A673 (cell line): ENCODE data around the gene GPC6. TPM values are rescaled to one million over a fixed set of nuclear protein-coding genes. Genes with fewer than 3 reads are reported as not detected.

ENCODE experiments used
- BruUV-seq: library from RNA; stranded (reverse); fragments of 400-500 nt; replicated peaks from 2 replicates; lab custom pipeline; 2021; lab: Mats Ljungman, UMichigan
- CTCF ChIA-PET: fragments of 300-600 bp; sonication (Branson Sonifier 250); formaldehyde crosslinking; loops from one replicate; lab custom pipeline; 2022; ENCODE audit warnings: antibody characterized with exemption; lab: Charles Lee
- POLR2A ChIA-PET: fragments of 300-600 bp; sonication (Branson Sonifier 250); formaldehyde crosslinking; loops from one replicate; lab custom pipeline; 2022; ENCODE audit warnings: antibody characterized with exemption; ENCODE audit not compliant: low non-redundant PET; lab: Charles Lee
- DNase-seq: peaks from one replicate; pipeline ENCODE4 v3.0.0-alpha.2; 2015; ENCODE audit warnings: low spot score
- H3K27ac ChIP-seq: fragments of 200-600 bp; sonication (generic); 2 replicates; pipeline ENCODE4 v1.5.1; 2016; ENCODE audit warnings: mixed run types, low read depth, mild to moderate bottlenecking, mixed read lengths, antibody characterized with exemption, low read length; ENCODE audit not compliant: poor library complexity, severe bottlenecking
- H3K27me3 ChIP-seq: fragments of 200-600 bp; sonication (generic); replicated peaks from 2 replicates; pipeline ENCODE4 v1.6.1; 2017; ENCODE audit warnings: mixed run types, low read depth, mild to moderate bottlenecking, mixed read lengths, antibody characterized with exemption, low read length; ENCODE audit not compliant: insufficient read depth, poor library complexity
- H3K36me3 ChIP-seq: fragments of 200-600 bp; sonication (generic); 2 replicates; pipeline ENCODE4 v1.6.1; 2016; ENCODE audit warnings: mixed run types, mild to moderate bottlenecking, mixed read lengths, antibody characterized with exemption, low read length; ENCODE audit not compliant: insufficient read depth, poor library complexity, severe bottlenecking
- H3K4me1 ChIP-seq: fragments of 200-600 bp; sonication (generic); 2 replicates; pipeline ENCODE4 v1.6.1; 2017; ENCODE audit warnings: mixed run types, mild to moderate bottlenecking, mixed read lengths, antibody characterized with exemption, low read length; ENCODE audit not compliant: insufficient read depth, poor library complexity, severe bottlenecking
- H3K4me3 ChIP-seq: fragments of 200-600 bp; sonication (generic); 2 replicates; pipeline ENCODE4 v1.5.1; 2016; ENCODE audit warnings: low read depth, mixed run types, mild to moderate bottlenecking, mixed read lengths, low read length; ENCODE audit not compliant: poor library complexity, severe bottlenecking
- H3K9me3 ChIP-seq: fragments of 200-600 bp; sonication (generic); 2 replicates; pipeline ENCODE4 v1.6.1; 2016; ENCODE audit warnings: mixed run types, low read depth, mild to moderate bottlenecking, mixed read lengths, antibody characterized with exemption, low read length; ENCODE audit not compliant: poor library complexity, severe bottlenecking
- CTCF ChIP-seq: fragments of 300-800, 200-600 bp; sonication (generic); conservative IDR thresholded peaks from 2 replicates; pipeline ENCODE4 v1.5.1; 2017; ENCODE audit warnings: low read depth, mild to moderate bottlenecking, antibody characterized with exemption, low read length, moderate library complexity, mixed read lengths
- EZH2 ChIP-seq: fragments of 200-600 bp; sonication (generic); IDR thresholded peaks from 2 replicates; pipeline ENCODE4 v1.6.1; 2017; ENCODE audit warnings: borderline replicate concordance, low read depth, mild to moderate bottlenecking, mixed read lengths, antibody characterized with exemption, low read length; ENCODE audit not compliant: poor library complexity, severe bottlenecking
- intact Hi-C: fragments of 100-400 bp; cut with micrococcal nuclease; formaldehyde crosslinking; loops from one replicate; pipeline ENCODE4 v1.10.0; 2022; ENCODE audit not compliant: unreplicated experiment
- total RNA-seq: library from RNA; stranded (reverse); gene quantifications from 2 replicates; pipeline ENCODE4 v1.2.3, GENCODE V29; 2021

The GPC6 gene
- total RNA-seq, 1 experiment from 2014 or later = 23.3 TPM

GRCh38 chr13:94129490-94129894 lies 902.9 kb downstream of the GPC6 start:
- no TSS peak for BruUV-seq
- intact Hi-C loops = no loop called here

GRCh38 chr13:94138831-94139230 lies 912.2 kb downstream of the GPC6 start:
- H3K27me3 ChIP-seq = no peaks in the 10 kb centered on the region

More at GRCh38 chr13:94129490-94129894, 902.9 kb downstream of the GPC6 start:
- no peaks in the 10 kb centered on the region for H3K36me3 ChIP-seq
- H3K4me3 ChIP-seq = no peak overlapping the region
- DNase-seq = no peak
- CTCF ChIA-PET = no interaction called here
- H3K27ac ChIP-seq = no peak overlapping the region
- H3K27me3 ChIP-seq = no peaks in the 10 kb centered on the region
- no peaks in the 10 kb centered on the region for H3K9me3 ChIP-seq
- TF ChIP-seq EZH2 = no peak
- no peak for TF ChIP-seq CTCF
- POLR2A ChIA-PET = no interaction called here
- no peaks in the 10 kb centered on the region for H3K4me1 ChIP-seq

GRCh38 chr13:94139393-94139995 lies 912.9 kb downstream of the GPC6 start:
- Histone ChIP-seq H3K36me3 (no peaks in the 10 kb centered on the region), H3K27ac (no peak overlapping the region), H3K4me3 (no peak overlapping the region), H3K4me1 (no peaks in the 10 kb centered on the region), H3K27me3 (no peaks in the 10 kb centered on the region), H3K9me3 (no peaks in the 10 kb centered on the region)
- TF ChIP-seq EZH2 (no peak), CTCF (no peak)
- ChIA-PET POLR2A (no interaction called here), CTCF (no interaction called here)
- DNase-seq = no peak
- intact Hi-C loops = no loop called here
- no TSS peak for BruUV-seq

More at GRCh38 chr13:94138831-94139230, 912.2 kb downstream of the GPC6 start:
- no peaks in the 10 kb centered on the region for H3K36me3 ChIP-seq
- H3K4me1 ChIP-seq = no peaks in the 10 kb centered on the region
- no TSS peak for BruUV-seq
- POLR2A ChIA-PET = no interaction called here
- TF ChIP-seq CTCF (no peak), EZH2 (no peak)
- no peak overlapping the region for H3K4me3 ChIP-seq
- CTCF ChIA-PET = no interaction called here
- intact Hi-C loops = no loop called here
- no peak for DNase-seq
- no peak overlapping the region for H3K27ac ChIP-seq
- no peaks in the 10 kb centered on the region for H3K9me3 ChIP-seq
